ENCODE results near the gene PDYN.
"Not testable (repeated sequence)": the region's sequence is repeated elsewhere in the genome, so short reads cannot be mapped to it uniquely, and the experiment has no call there.

DNA sequence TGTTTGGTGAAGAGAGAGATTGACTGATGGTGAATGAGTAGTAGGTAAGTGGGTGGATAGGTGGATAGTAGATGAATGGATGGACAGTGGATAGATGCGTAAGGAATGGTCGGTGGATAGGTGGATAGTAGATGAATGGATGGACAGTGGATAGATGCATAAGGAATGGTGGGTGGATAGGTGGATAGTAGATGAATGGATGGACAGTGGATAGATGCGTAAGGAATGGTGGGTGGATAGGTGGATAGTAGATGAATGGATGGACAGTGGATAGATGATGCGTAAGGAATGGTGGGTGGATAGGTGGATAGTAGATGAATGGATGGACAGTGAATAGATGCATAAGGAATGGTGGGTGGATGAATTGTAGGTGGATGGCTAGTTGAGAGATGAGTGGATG, 42.5 kb upstream of the PDYN start:
- TF ChIP-seq, protein P1, sequence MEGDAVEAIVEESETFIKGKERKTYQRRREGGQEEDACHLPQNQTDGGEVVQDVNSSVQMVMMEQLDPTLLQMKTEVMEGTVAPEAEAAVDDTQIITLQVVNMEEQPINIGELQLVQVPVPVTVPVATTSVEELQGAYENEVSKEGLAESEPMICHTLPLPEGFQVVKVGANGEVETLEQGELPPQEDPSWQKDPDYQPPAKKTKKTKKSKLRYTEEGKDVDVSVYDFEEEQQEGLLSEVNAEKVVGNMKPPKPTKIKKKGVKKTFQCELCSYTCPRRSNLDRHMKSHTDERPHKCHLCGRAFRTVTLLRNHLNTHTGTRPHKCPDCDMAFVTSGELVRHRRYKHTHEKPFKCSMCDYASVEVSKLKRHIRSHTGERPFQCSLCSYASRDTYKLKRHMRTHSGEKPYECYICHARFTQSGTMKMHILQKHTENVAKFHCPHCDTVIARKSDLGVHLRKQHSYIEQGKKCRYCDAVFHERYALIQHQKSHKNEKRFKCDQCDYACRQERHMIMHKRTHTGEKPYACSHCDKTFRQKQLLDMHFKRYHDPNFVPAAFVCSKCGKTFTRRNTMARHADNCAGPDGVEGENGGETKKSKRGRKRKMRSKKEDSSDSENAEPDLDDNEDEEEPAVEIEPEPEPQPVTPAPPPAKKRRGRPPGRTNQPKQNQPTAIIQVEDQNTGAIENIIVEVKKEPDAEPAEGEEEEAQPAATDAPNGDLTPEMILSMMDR (IDR thresholded peaks at IDR 0.05), result not testable (repeated sequence)
- TF ChIP-seq EP300 (IDR thresholded peaks at IDR 0.05), result not testable (repeated sequence)

Data from esophagus muscularis mucosa (tissue), 3 donors.